GM12892 (cell line): ENCODE results near the gene YPEL3.

Experiments
- POLR2A ChIP-seq: IDR thresholded peaks from 2 replicates; pipeline ENCODE4 v1.6.1; 2011; ENCODE audit warnings: low read depth, low read length, control low read depth
- POLR2AphosphoS5 ChIP-seq: IDR thresholded peaks from 2 replicates; pipeline ENCODE4 v1.6.1; 2011; ENCODE audit warnings: low read depth, low read length, control low read depth

- TF ChIP-seq POLR2A (no peak), POLR2AphosphoS5 (no peak)
These were observed 31.3 kb downstream of the YPEL3 start for GRCh38 chr16:30064729-30065101.
